ENCODE measurements around the gene UNC79.

GRCh38 chr14:93522221-93522620, 91.5 kb downstream of the UNC79 start:
- TF ChIP-seq, protein P1, sequence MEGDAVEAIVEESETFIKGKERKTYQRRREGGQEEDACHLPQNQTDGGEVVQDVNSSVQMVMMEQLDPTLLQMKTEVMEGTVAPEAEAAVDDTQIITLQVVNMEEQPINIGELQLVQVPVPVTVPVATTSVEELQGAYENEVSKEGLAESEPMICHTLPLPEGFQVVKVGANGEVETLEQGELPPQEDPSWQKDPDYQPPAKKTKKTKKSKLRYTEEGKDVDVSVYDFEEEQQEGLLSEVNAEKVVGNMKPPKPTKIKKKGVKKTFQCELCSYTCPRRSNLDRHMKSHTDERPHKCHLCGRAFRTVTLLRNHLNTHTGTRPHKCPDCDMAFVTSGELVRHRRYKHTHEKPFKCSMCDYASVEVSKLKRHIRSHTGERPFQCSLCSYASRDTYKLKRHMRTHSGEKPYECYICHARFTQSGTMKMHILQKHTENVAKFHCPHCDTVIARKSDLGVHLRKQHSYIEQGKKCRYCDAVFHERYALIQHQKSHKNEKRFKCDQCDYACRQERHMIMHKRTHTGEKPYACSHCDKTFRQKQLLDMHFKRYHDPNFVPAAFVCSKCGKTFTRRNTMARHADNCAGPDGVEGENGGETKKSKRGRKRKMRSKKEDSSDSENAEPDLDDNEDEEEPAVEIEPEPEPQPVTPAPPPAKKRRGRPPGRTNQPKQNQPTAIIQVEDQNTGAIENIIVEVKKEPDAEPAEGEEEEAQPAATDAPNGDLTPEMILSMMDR (IDR thresholded peaks at IDR 0.05), result no peak
- TF ChIP-seq POLR2A (IDR thresholded peaks at IDR 0.05), result no peak

Measured in Peyer's patch (tissue), 4 donors.